Breast epithelium (tissue), 3 donors: ENCODE results near the gene IER3.

Experiments
- POLR2AphosphoS5 ChIP-seq, 3 donors: sonication (generic); formaldehyde crosslinking; IDR thresholded peaks; one replicate each; pipeline ENCODE4 v1.6.1; 2017; ENCODE audit warnings: antibody characterized with exemption in 3 of 3
- TF ChIP-seq, protein P1 (sequence below), 3 donors: fragments of 450-650 bp; IDR thresholded peaks; one replicate each; pipeline ENCODE4 v1.5.1; 2016 to 2017; ENCODE audit warnings: antibody characterized with exemption in 3 of 3, mild to moderate bottlenecking in 3 of 3, moderate library complexity in 3 of 3

DNA sequence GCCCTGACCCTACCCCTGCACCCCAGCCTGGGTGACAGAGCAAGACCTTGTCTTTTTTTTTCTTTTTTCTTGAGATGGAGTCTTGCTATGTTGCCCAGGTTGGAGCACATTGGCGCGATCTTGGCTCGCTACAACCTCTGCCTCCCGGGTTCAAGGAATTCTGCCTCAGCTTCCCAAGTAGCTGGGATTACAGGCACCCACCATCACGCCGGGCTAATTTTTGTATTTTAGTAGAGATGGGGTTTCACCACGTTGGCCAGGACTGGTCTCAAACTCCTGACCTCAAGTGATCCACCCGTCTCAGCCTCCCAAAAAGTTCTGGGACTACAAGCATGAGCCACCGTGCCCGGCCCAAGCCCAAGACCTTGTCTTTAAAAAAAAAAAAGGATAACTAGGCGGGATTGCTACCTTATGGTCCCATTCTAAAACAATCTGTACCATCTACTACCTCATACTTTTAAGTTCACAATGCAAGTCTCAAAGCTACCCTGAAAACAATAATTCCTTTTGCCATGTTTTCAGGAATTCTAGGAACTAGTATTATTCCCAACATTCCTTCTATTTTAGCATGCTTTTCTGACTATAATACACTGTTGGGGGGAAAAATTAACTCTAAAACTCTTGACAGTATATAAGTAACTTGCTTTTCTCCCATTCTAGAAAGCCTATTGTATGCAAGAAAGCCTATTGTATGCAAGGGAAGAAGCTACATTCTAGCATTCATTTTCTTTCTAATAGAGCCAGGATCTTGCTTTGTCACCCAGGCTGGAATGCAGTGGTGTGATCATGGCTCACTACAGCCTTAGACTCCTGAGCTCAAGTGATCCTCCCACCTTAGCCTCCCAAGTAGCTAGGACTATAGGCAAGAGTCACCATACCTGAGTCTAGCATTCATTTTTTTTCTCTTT, 17.6 kb downstream of the IER3 start:
- TF ChIP-seq, protein P1, sequence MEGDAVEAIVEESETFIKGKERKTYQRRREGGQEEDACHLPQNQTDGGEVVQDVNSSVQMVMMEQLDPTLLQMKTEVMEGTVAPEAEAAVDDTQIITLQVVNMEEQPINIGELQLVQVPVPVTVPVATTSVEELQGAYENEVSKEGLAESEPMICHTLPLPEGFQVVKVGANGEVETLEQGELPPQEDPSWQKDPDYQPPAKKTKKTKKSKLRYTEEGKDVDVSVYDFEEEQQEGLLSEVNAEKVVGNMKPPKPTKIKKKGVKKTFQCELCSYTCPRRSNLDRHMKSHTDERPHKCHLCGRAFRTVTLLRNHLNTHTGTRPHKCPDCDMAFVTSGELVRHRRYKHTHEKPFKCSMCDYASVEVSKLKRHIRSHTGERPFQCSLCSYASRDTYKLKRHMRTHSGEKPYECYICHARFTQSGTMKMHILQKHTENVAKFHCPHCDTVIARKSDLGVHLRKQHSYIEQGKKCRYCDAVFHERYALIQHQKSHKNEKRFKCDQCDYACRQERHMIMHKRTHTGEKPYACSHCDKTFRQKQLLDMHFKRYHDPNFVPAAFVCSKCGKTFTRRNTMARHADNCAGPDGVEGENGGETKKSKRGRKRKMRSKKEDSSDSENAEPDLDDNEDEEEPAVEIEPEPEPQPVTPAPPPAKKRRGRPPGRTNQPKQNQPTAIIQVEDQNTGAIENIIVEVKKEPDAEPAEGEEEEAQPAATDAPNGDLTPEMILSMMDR (IDR thresholded peaks at IDR 0.05), result no peak
- TF ChIP-seq POLR2AphosphoS5 (IDR thresholded peaks at IDR 0.05), result no peak
